HepG2 (cell line): ENCODE results near the gene CDK6. TPM values are rescaled to one million over a fixed set of nuclear protein-coding genes. Genes with fewer than 3 reads are reported as not detected.

Source experiments
- ELK4 ChIP-seq: sonication (generic); formaldehyde crosslinking; IDR thresholded peaks from 2 replicates; pipeline ENCODE4 v1.9.0; 2021; ENCODE audit warnings: missing genetic modification reagents, borderline replicate concordance
- HIVEP1 ChIP-seq: sonication (generic); formaldehyde crosslinking; IDR thresholded peaks from 2 replicates; pipeline ENCODE4 v1.4.0; 2020; ENCODE audit warnings: mild to moderate bottlenecking, missing genetic modification reagents
- MEIS1 ChIP-seq: sonication (generic); formaldehyde crosslinking; IDR thresholded peaks from 2 replicates; pipeline ENCODE4 v1.9.0; 2021; ENCODE audit warnings: mild to moderate bottlenecking, missing genetic modification reagents, moderate library complexity, borderline replicate concordance
- RNF2 ChIP-seq: fragments of 450-650 bp; conservative IDR thresholded peaks from 2 replicates; pipeline ENCODE4 v1.6.1; 2016; ENCODE audit warnings: low read depth
- RNF219 ChIP-seq: sonication (generic); formaldehyde crosslinking; IDR thresholded peaks from 2 replicates; pipeline ENCODE4 v1.5.0; 2020; ENCODE audit warnings: mild to moderate bottlenecking, missing genetic modification reagents
- SPEN ChIP-seq: sonication (generic); formaldehyde crosslinking; IDR thresholded peaks from 2 replicates; pipeline ENCODE4 v1.5.1; 2020; ENCODE audit warnings: low read depth, mild to moderate bottlenecking, missing genetic modification reagents
- TARDBP ChIP-seq: sonication (generic); formaldehyde crosslinking; IDR thresholded peaks from 2 replicates; pipeline ENCODE4 v1.8.0; 2022; ENCODE audit warnings: mild to moderate bottlenecking, missing genetic modification reagents
- TBL1XR1 ChIP-seq: fragments of 150-350 bp; IDR thresholded peaks from 2 replicates; pipeline ENCODE4 v1.6.1; 2014; ENCODE audit warnings: borderline replicate concordance, low read length; ENCODE audit not compliant: partially characterized antibody
- ZNF557 ChIP-seq: sonication (generic); formaldehyde crosslinking; IDR thresholded peaks from 2 replicates; pipeline ENCODE4 v1.4.0; 2020; ENCODE audit warnings: missing genetic modification reagents
- ZNF564 ChIP-seq: sonication (generic); formaldehyde crosslinking; IDR thresholded peaks from 2 replicates; pipeline ENCODE4 v1.8.1; 2023; ENCODE audit warnings: mild to moderate bottlenecking, missing genetic modification reagents
- ZNF646 ChIP-seq: sonication (generic); formaldehyde crosslinking; IDR thresholded peaks from 2 replicates; pipeline ENCODE4 v1.9.0; 2021; ENCODE audit warnings: mild to moderate bottlenecking, missing genetic modification reagents
- ZNF761 ChIP-seq: sonication (generic); formaldehyde crosslinking; conservative IDR thresholded peaks from 2 replicates; pipeline ENCODE4 v1.4.0; 2020; ENCODE audit warnings: mild to moderate bottlenecking, missing genetic modification reagents
- ZSCAN22 ChIP-seq: sonication (generic); formaldehyde crosslinking; IDR thresholded peaks from 2 replicates; pipeline ENCODE4 v1.4.0; 2020; ENCODE audit warnings: mild to moderate bottlenecking, missing genetic modification reagents
- ZSCAN9 ChIP-seq: IDR thresholded peaks from 2 replicates; pipeline ENCODE4 v1.6.1; 2016; ENCODE audit warnings: borderline replicate concordance
- polyA plus RNA-seq, 8 experiments: library from polyadenylated mRNA; depleted of rRNA in 3 of 8; stranded (reverse) in 7 of 8; unstranded in 1 of 8; fragments of >200 nt; fragmentation: Illumina TruSeq in 4 of 8; extraction: Trizol in 4 of 8; gene quantifications; 2 replicates each; pipeline versions ENCODE4 v1.2.1 to v1.2.3, GENCODE V29; 2011 to 2016; ENCODE audit warnings: low read depth in 4 of 8, missing spikeins in 1 of 8, mixed read lengths in 1 of 8; ENCODE audit not compliant: insufficient read depth in 1 of 8
- total RNA-seq, 5 experiments: library from RNA; depleted of rRNA; stranded (reverse); fragments of >200 nt; fragmentation: Illumina TruSeq; extraction: Trizol; gene quantifications; 2 replicates each; pipeline ENCODE4 v1.2.3, GENCODE V29; 2016; ENCODE audit warnings: low read depth in 1 of 5
- TF ChIP-seq, protein P1 (sequence below): sonication (generic); formaldehyde crosslinking; IDR thresholded peaks from 2 replicates; pipeline ENCODE4 v1.5.1; 2020; ENCODE audit warnings: mild to moderate bottlenecking, missing genetic modification reagents, moderate library complexity

The CDK6 gene
- total and polyA plus RNA-seq, 2 of the 13 experiments (the other 11 are each of a cell fraction or from before 2014, with no cell fraction given), result 34.6 to 90.8 TPM

DNA sequence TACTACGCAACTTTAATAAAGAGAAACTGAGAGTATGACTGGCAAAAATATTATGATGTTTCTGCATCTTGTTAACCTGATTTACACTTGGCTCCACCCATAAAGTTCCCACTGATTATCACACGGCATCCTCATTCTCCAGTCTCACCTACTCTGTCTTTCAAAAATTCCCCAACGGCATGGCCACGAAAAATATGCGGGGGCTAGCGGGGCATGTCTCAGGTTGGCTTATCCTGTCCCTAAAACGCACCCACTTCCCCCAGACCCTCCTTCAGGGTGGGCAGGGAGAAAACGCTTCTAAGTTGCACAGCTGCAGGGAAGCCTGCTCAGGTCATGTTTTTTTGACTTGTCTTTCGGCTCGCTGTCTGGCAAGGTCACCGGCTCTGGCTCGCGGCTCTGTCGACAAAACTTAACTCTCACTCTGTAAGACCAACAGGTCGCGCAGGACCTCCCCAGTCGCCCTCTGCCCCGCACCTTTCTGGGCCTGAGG lies 3.8 kb downstream of the CDK6 start (continued):
- TF ChIP-seq, protein P1, sequence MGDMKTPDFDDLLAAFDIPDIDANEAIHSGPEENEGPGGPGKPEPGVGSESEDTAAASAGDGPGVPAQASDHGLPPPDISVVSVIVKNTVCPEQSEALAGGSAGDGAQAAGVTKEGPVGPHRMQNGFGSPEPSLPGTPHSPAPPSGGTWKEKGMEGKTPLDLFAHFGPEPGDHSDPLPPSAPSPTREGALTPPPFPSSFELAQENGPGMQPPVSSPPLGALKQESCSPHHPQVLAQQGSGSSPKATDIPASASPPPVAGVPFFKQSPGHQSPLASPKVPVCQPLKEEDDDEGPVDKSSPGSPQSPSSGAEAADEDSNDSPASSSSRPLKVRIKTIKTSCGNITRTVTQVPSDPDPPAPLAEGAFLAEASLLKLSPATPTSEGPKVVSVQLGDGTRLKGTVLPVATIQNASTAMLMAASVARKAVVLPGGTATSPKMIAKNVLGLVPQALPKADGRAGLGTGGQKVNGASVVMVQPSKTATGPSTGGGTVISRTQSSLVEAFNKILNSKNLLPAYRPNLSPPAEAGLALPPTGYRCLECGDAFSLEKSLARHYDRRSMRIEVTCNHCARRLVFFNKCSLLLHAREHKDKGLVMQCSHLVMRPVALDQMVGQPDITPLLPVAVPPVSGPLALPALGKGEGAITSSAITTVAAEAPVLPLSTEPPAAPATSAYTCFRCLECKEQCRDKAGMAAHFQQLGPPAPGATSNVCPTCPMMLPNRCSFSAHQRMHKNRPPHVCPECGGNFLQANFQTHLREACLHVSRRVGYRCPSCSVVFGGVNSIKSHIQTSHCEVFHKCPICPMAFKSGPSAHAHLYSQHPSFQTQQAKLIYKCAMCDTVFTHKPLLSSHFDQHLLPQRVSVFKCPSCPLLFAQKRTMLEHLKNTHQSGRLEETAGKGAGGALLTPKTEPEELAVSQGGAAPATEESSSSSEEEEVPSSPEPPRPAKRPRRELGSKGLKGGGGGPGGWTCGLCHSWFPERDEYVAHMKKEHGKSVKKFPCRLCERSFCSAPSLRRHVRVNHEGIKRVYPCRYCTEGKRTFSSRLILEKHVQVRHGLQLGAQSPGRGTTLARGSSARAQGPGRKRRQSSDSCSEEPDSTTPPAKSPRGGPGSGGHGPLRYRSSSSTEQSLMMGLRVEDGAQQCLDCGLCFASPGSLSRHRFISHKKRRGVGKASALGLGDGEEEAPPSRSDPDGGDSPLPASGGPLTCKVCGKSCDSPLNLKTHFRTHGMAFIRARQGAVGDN (CRISPR knock-in tag), result no peak
- TF ChIP-seq ZNF564 (CRISPR knock-in tag) (no peak), TARDBP (CRISPR knock-in tag) (no peak), ZNF557 (CRISPR knock-in tag) (0 out of 2 replicates have a peak, but pooled peaks have one; percentile 24), TBL1XR1 (no peak), ZSCAN9 (no peak), RNF219 (CRISPR knock-in tag) (no peak), ELK4 (0 out of 2 replicates have a peak, but pooled peaks have one; percentile 25), RNF2 (no peak), ZSCAN22 (CRISPR knock-in tag) (no peak), SPEN (CRISPR knock-in tag) (no peak), ZNF761 (no peak; the same call in 1 of the 2 replicates), HIVEP1 (no peak), MEIS1 (CRISPR knock-in tag) (no peak), ZNF646 (CRISPR knock-in tag) (0 out of 2 replicates have a peak, but pooled peaks have one; percentile 7)
